H9 (cell line): ENCODE measurements around the gene MBLAC1. TPM values are rescaled to one million over a fixed set of nuclear protein-coding genes. Genes with fewer than 3 reads are reported as not detected.
"Not testable (repeated sequence)": the region's sequence is repeated elsewhere in the genome, so short reads cannot be mapped to it uniquely, and the experiment has no call there.

Experiments used
- DNase-seq: peaks from one replicate; pipeline ENCODE4 v3.0.0-alpha.2; 2017
- H2AFZ ChIP-seq: one replicate; pipeline ENCODE4 v1.6.1; 2013; ENCODE audit warnings: mild to moderate bottlenecking, low read length, control low read depth, moderate library complexity
- H2AK5ac ChIP-seq: 2 replicates; pipeline ENCODE4 v1.6.1; 2013; ENCODE audit warnings: low read length, control low read depth, mixed read lengths; ENCODE audit not compliant: insufficient read length
- H2BK120ac ChIP-seq: one replicate; pipeline ENCODE4 v1.6.1; 2013; ENCODE audit warnings: low read depth, mild to moderate bottlenecking, low read length, control low read depth, inconsistent platforms; ENCODE audit not compliant: poor library complexity, severe bottlenecking
- H2BK12ac ChIP-seq: 2 replicates; pipeline ENCODE4 v1.6.1; 2013; ENCODE audit warnings: low read length, control low read depth, mixed read lengths, low read depth; ENCODE audit not compliant: insufficient read length
- H2BK15ac ChIP-seq: 2 replicates; pipeline ENCODE4 v1.6.1; 2013; ENCODE audit warnings: low read depth, low read length, control low read depth
- H2BK20ac ChIP-seq: one replicate; pipeline ENCODE4 v1.6.1; 2013; ENCODE audit warnings: low read depth, mild to moderate bottlenecking, low read length, control low read depth, inconsistent platforms; ENCODE audit not compliant: poor library complexity, severe bottlenecking
- H2BK5ac ChIP-seq: 2 replicates; pipeline ENCODE4 v1.6.1; 2013; ENCODE audit warnings: low read length, control low read depth, mixed read lengths; ENCODE audit not compliant: insufficient read length
- H3K14ac ChIP-seq: 2 replicates; pipeline ENCODE4 v1.6.1; 2013; ENCODE audit warnings: low read length, control low read depth; ENCODE audit not compliant: insufficient read depth
- H3K18ac ChIP-seq: 2 replicates; pipeline ENCODE4 v1.6.1; 2013; ENCODE audit warnings: low read depth, mild to moderate bottlenecking, mixed read lengths, low read length, control low read depth; ENCODE audit not compliant: insufficient read length
- H3K23ac ChIP-seq: 2 replicates; pipeline ENCODE4 v1.6.1; 2013; ENCODE audit warnings: low read length, control low read depth, mixed read lengths, low read depth; ENCODE audit not compliant: insufficient read length
- H3K23me2 ChIP-seq: 2 replicates; pipeline ENCODE4 v1.6.1; 2013; ENCODE audit warnings: low read depth, mild to moderate bottlenecking, mixed read lengths, low read length, control low read depth; ENCODE audit not compliant: insufficient read length, poor library complexity, severe bottlenecking
- H3K27ac ChIP-seq: 2 replicates; pipeline ENCODE4 v1.5.1; 2013; ENCODE audit warnings: low read length, control low read depth, mixed read lengths, low read depth; ENCODE audit not compliant: insufficient read length
- H3K27me3 ChIP-seq: 2 replicates; pipeline ENCODE4 v1.6.1; 2013; ENCODE audit warnings: low read length, control low read depth, inconsistent platforms; ENCODE audit not compliant: insufficient read depth
- H3K4ac ChIP-seq: 2 replicates; pipeline ENCODE4 v1.6.1; 2013; ENCODE audit warnings: low read depth, mild to moderate bottlenecking, control low read depth, inconsistent platforms, low read length, moderate library complexity
- H3K4me1 ChIP-seq: 2 replicates; pipeline ENCODE4 v1.6.1; 2013; ENCODE audit warnings: low read length, control low read depth, inconsistent platforms; ENCODE audit not compliant: insufficient read depth
- H3K4me2 ChIP-seq: 2 replicates; pipeline ENCODE4 v1.6.1; 2013; ENCODE audit warnings: low read length, control low read depth, mixed read lengths; ENCODE audit not compliant: insufficient read length, insufficient read depth
- H3K56ac ChIP-seq: 2 replicates; pipeline ENCODE4 v1.6.1; 2013; ENCODE audit warnings: low read depth, mild to moderate bottlenecking, mixed read lengths, low read length, control low read depth; ENCODE audit not compliant: insufficient read length
- H3K79me1 ChIP-seq: 2 replicates; pipeline ENCODE4 v1.6.1; 2013; ENCODE audit warnings: low read depth, mild to moderate bottlenecking, moderate library complexity, low read length, control low read depth, inconsistent platforms; ENCODE audit not compliant: insufficient read depth, poor library complexity, severe bottlenecking
- H3K79me2 ChIP-seq: 2 replicates; pipeline ENCODE4 v1.6.1; 2013; ENCODE audit warnings: low read length, control low read depth, inconsistent platforms; ENCODE audit not compliant: insufficient read depth
- H3K9ac ChIP-seq: 2 replicates; pipeline ENCODE4 v1.6.1; 2013; ENCODE audit warnings: low read length, control low read depth, mixed read lengths; ENCODE audit not compliant: insufficient read length; ENCODE audit errors: extremely low read depth
- H3K9me3 ChIP-seq: one replicate; pipeline ENCODE4 v1.6.1; 2013; ENCODE audit warnings: low read depth, low read length, inconsistent platforms; ENCODE audit not compliant: control insufficient read depth
- H3T11ph ChIP-seq: one replicate; pipeline ENCODE4 v1.6.1; 2013; ENCODE audit warnings: mild to moderate bottlenecking, low read length, control low read depth, inconsistent platforms
- H4K20me1 ChIP-seq: one replicate; pipeline ENCODE4 v1.6.1; 2013; ENCODE audit not compliant: control insufficient read depth, insufficient read length, insufficient read depth
- H4K5ac ChIP-seq: 2 replicates; pipeline ENCODE4 v1.6.1; 2013; ENCODE audit warnings: low read depth, mild to moderate bottlenecking, mixed read lengths, low read length, control low read depth; ENCODE audit not compliant: insufficient read length
- H4K8ac ChIP-seq: replicated peaks from 2 replicates; pipeline ENCODE4 v1.6.1; 2013; ENCODE audit warnings: low read length, control low read depth, mixed read lengths, low read depth; ENCODE audit not compliant: insufficient read length
- H4K91ac ChIP-seq: 2 replicates; pipeline ENCODE4 v1.6.1; 2013; ENCODE audit warnings: low read depth, mild to moderate bottlenecking, moderate library complexity, mixed read lengths, low read length, control low read depth; ENCODE audit not compliant: insufficient read length
- H3K27ac Mint-ChIP-seq, 3 experiments: 2 replicates in 2 of 3; 3 replicates in 1 of 3; pipeline ENCODE4 v1.8.0; 2020 to 2021; ENCODE audit warnings: mixed read lengths in 3 of 3, mild to moderate bottlenecking in 1 of 3, moderate library complexity in 1 of 3
- H3K27me3 Mint-ChIP-seq: 2 replicates; pipeline ENCODE4 v1.8.0; 2021; ENCODE audit warnings: low read depth, mild to moderate bottlenecking, moderate library complexity, mixed read lengths
- H3K36me3 Mint-ChIP-seq, 3 experiments: 2 replicates in 2 of 3; 3 replicates in 1 of 3; pipeline ENCODE4 v1.8.0; 2020 to 2021; ENCODE audit warnings: low read depth in 3 of 3, mixed read lengths in 3 of 3; ENCODE audit not compliant: insufficient read depth in 1 of 3
- H3K4me1 Mint-ChIP-seq, 2 experiments: 2 replicates each; pipeline ENCODE4 v1.8.0; 2020; ENCODE audit warnings: mixed read lengths in 2 of 2
- H3K4me3 Mint-ChIP-seq, 2 experiments: 2 replicates in 1 of 2; 3 replicates in 1 of 2; pipeline ENCODE4 v1.8.0; 2020 to 2021; ENCODE audit warnings: mild to moderate bottlenecking in 2 of 2, mixed read lengths in 2 of 2, moderate library complexity in 1 of 2
- H3K9me3 Mint-ChIP-seq, 2 experiments: 2 replicates in 1 of 2; 3 replicates in 1 of 2; pipeline ENCODE4 v1.8.0; 2020; ENCODE audit warnings: mild to moderate bottlenecking in 2 of 2, mixed read lengths in 2 of 2, moderate library complexity in 1 of 2
- WGBS: extraction: QIAGEN DNeasy Blood & Tissue Kit; methylation state at CpG from one replicate; pipeline ENCODE4 v1.1.7; 2013; ENCODE audit warnings: missing lambda C conversion rate, low lambda C conversion rate, mixed read lengths; ENCODE audit not compliant: insufficient read length; ENCODE audit errors: extremely low coverage; 5-methylcytosine and 5-hydroxymethylcytosine counted together
- total RNA-seq: library from RNA; stranded (reverse); gene quantifications from 2 replicates; pipeline ENCODE4 v1.2.1, GENCODE V29; 2021
- TF ChIP-seq, protein P1 (sequence below): fragments of 200-600 bp; sonication (generic); conservative IDR thresholded peaks from 3 replicates; pipeline ENCODE4 v1.8.0; 2021; ENCODE audit warnings: antibody characterized with exemption, mild to moderate bottlenecking

MBLAC1 gene
- total RNA-seq, 1 experiment from 2014 or later = 1.9 TPM

DNA sequence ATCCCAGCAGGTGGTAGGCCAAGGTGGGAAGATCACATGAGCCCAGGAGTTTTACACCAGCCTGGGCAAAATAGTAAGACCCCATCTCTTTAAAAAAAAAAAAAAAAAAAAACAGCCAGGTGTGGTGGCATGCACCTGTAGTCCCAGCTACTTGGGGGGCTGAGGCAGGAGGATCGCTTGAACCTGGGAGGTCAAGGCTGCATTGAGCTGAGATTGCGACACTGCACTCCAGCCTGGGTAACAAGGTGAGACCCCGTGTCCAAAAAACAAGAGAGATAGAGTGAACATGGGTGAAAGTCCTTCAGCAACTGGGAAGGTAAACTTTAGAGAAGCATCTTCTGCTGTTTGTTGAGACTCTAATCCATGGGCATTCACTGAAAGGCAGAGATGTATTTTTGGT lies 15.7 kb downstream of the MBLAC1 start:
- H3K27ac ChIP-seq = no peak overlapping the region
- TF ChIP-seq, protein P1, sequence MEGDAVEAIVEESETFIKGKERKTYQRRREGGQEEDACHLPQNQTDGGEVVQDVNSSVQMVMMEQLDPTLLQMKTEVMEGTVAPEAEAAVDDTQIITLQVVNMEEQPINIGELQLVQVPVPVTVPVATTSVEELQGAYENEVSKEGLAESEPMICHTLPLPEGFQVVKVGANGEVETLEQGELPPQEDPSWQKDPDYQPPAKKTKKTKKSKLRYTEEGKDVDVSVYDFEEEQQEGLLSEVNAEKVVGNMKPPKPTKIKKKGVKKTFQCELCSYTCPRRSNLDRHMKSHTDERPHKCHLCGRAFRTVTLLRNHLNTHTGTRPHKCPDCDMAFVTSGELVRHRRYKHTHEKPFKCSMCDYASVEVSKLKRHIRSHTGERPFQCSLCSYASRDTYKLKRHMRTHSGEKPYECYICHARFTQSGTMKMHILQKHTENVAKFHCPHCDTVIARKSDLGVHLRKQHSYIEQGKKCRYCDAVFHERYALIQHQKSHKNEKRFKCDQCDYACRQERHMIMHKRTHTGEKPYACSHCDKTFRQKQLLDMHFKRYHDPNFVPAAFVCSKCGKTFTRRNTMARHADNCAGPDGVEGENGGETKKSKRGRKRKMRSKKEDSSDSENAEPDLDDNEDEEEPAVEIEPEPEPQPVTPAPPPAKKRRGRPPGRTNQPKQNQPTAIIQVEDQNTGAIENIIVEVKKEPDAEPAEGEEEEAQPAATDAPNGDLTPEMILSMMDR = no peak
- Mint-ChIP-seq H3K4me3 (no peak overlapping the region), H3K4me1 (peaks cover 10 to 12% of the 10 kb centered on the region in 2 experiments), H3K9me3 (no peaks in the 10 kb centered on the region), H3K27ac (no peak overlapping the region), H3K36me3 (no peaks in the 10 kb centered on the region; a peak in 2 of 7 replicates), H3K27me3 (peaks cover 4% of the 10 kb centered on the region; the same call in 1 of the 2 replicates)
- H2AFZ ChIP-seq = no peak overlapping the region
- H2BK5ac ChIP-seq = no peak overlapping the region
- H3T11ph ChIP-seq = no peak overlapping the region
- H3K79me1 ChIP-seq = no peaks in the 10 kb centered on the region
- no peak overlapping the region for H3K4ac ChIP-seq
- H3K9me3 ChIP-seq = no peaks in the 10 kb centered on the region
- H2AK5ac ChIP-seq = no peak overlapping the region
- H4K5ac ChIP-seq = no peak overlapping the region
- H2BK15ac ChIP-seq = no peak overlapping the region
- H4K20me1 ChIP-seq = no peaks in the 10 kb centered on the region
- no peaks in the 10 kb centered on the region for H3K27me3 ChIP-seq
- H2BK120ac ChIP-seq = no peak overlapping the region
- H4K8ac ChIP-seq = no peak overlapping the region
- whole genome bisulfite sequencing = no CpG with 5 or more reads among the region's 3 CpGs
- DNase-seq = no peak
- H3K79me2 ChIP-seq = no peaks in the 10 kb centered on the region
- H4K91ac ChIP-seq = no peak overlapping the region
- H3K23ac ChIP-seq = no peak overlapping the region
- no peak overlapping the region for H3K14ac ChIP-seq
- H3K4me2 ChIP-seq = no peak overlapping the region
- H2BK12ac ChIP-seq = no peak overlapping the region
- H3K56ac ChIP-seq = no peak overlapping the region
- no peaks in the 10 kb centered on the region for H3K23me2 ChIP-seq
- no peak overlapping the region for H2BK20ac ChIP-seq
- no peak overlapping the region for H3K9ac ChIP-seq
- no peaks in the 10 kb centered on the region for H3K4me1 ChIP-seq
- H3K18ac ChIP-seq = no peak overlapping the region

DNA sequence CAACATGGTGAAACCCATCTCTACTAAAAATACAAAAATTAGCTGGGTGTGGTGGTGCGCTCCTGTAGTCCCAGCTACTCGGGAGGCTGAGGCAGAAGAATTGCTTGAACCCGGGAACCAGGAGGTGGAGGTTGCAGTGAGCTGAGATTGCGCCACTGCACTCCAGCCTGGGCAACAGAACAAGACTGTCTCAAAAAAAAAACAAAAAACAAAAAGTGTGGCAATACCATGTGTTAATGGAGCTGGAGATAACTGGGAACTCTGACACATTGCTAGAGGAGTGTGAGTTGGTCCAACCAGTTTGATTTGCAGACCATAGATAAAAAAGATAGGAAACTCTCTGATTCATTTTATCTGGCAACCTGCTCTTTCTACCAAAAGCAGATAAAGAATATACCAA lies 19.6 kb downstream of the MBLAC1 start:
- not testable (repeated sequence) for H3K4me2 ChIP-seq, H3K79me1 ChIP-seq, H2AK5ac ChIP-seq, H3K14ac ChIP-seq, H2BK20ac ChIP-seq, H4K8ac ChIP-seq, H3K23ac ChIP-seq, H3K79me2 ChIP-seq, H3T11ph ChIP-seq, H3K9me3 Mint-ChIP-seq, H3K4me3 Mint-ChIP-seq, H3K23me2 ChIP-seq, H2BK5ac ChIP-seq, H2BK15ac ChIP-seq, H2AFZ ChIP-seq, H3K9me3 ChIP-seq, H3K9ac ChIP-seq, DNase-seq, H2BK120ac ChIP-seq, H3K4ac ChIP-seq, H3K27me3 Mint-ChIP-seq, H3K27me3 ChIP-seq, H4K91ac ChIP-seq, H3K27ac Mint-ChIP-seq, H3K56ac ChIP-seq, H2BK12ac ChIP-seq, H4K20me1 ChIP-seq, H3K27ac ChIP-seq, H3K18ac ChIP-seq, H3K4me1 ChIP-seq, H4K5ac ChIP-seq
- Mint-ChIP-seq H3K36me3 (peaks cover 5 to 11% (median 10%) of the 10 kb centered on the region in 3 experiments; a peak in 6 of 7 replicates), H3K4me1 (peaks cover 15 to 21% of the 10 kb centered on the region in 2 experiments)
- WGBS = no CpG with 5 or more reads among the region's 4 CpGs
